D721Med (cell line): ENCODE results near the gene ATP6V1C2.

ENCODE experiments used
- DNase-seq: peaks from one replicate; pipeline ENCODE4 v3.0.0; 2011; ENCODE audit warnings: low spot score; ENCODE audit not compliant: insufficient read length
- FAIRE-seq: peaks from 2 replicates; lab custom pipeline; 2011; peaks lifted over from hg19 to GRCh38; lab: Jason Lieb, UNC
- TF ChIP-seq, protein P1 (sequence below): IDR thresholded peaks from 2 replicates; pipeline ENCODE4 v1.5.1; 2012; ENCODE audit warnings: mild to moderate bottlenecking, control low read depth; ENCODE audit not compliant: insufficient read depth; ENCODE audit errors: missing control alignments

The ATP6V1C2 gene

DNA sequence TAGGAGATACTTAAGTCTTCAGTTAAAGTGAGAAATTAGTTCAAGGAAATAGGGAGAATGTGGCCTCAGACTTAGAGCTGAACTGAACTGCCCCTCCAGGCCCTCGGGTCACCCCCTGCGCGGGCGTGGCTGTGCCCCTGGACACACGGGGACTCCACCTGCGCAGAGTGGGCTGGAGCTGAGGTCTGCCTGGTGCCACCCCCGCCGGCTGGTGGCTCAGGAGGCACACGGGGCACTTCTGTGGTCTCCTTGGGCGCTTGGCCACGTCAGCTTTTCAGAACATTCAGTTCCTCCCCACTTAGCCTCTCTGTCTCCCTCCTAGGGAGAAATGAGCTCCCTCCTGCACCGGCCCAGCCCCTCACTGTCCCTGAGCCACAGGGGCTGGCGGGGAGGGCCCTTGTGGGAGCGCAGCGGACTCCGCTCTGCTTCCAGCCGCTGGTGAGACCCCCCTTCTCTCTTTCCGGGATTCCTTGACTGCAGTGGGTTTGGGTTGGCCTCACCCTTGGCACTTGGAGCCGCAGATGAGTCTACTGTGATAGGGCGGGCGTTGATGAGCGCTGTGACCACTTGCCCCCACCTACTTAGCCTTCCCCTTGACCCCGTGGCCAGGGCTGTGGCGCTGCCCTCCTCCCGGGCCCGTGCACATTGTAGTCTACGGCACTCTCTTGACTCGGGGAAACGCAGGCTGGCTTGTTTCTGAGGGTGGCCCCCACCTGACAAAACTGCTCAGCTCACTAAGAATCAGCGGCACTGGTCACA lies 109.4 kb downstream of the ATP6V1C2 start:
- TF ChIP-seq, protein P1, sequence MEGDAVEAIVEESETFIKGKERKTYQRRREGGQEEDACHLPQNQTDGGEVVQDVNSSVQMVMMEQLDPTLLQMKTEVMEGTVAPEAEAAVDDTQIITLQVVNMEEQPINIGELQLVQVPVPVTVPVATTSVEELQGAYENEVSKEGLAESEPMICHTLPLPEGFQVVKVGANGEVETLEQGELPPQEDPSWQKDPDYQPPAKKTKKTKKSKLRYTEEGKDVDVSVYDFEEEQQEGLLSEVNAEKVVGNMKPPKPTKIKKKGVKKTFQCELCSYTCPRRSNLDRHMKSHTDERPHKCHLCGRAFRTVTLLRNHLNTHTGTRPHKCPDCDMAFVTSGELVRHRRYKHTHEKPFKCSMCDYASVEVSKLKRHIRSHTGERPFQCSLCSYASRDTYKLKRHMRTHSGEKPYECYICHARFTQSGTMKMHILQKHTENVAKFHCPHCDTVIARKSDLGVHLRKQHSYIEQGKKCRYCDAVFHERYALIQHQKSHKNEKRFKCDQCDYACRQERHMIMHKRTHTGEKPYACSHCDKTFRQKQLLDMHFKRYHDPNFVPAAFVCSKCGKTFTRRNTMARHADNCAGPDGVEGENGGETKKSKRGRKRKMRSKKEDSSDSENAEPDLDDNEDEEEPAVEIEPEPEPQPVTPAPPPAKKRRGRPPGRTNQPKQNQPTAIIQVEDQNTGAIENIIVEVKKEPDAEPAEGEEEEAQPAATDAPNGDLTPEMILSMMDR = no peak
- DNase-seq (no peak), FAIRE-seq (no peak)

DNA sequence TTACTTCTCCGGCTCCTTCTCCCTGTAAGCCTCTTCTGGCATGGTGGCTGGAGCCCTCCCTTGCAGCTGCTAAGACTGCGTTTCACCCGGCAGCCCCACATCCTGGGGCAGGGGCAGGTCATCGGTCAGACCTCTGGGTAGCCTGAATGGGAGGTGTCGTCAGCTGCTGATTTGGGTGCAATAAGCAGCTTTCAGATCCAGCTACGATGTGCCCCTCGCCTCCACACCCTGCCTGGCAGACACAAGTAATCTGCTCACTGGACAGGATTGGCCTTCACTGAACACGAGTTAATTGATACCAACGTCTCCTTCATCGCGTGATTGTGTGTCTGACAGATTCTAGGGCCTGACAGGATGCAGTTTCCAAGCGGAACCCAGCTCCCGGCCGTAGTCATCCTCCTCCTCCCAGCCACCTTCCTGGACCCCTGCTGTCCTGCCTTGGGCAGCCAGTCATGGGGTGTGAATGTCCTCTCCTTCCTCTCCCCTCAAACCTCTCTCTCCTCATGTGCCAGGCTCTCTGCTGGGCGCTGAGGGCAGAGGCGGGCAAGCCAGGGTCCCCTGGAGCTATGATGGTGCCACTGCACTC lies 110.1 kb downstream of the ATP6V1C2 start:
- TF ChIP-seq, protein P1 = no peak
- FAIRE-seq = no peak
- no peak for DNase-seq

DNA sequence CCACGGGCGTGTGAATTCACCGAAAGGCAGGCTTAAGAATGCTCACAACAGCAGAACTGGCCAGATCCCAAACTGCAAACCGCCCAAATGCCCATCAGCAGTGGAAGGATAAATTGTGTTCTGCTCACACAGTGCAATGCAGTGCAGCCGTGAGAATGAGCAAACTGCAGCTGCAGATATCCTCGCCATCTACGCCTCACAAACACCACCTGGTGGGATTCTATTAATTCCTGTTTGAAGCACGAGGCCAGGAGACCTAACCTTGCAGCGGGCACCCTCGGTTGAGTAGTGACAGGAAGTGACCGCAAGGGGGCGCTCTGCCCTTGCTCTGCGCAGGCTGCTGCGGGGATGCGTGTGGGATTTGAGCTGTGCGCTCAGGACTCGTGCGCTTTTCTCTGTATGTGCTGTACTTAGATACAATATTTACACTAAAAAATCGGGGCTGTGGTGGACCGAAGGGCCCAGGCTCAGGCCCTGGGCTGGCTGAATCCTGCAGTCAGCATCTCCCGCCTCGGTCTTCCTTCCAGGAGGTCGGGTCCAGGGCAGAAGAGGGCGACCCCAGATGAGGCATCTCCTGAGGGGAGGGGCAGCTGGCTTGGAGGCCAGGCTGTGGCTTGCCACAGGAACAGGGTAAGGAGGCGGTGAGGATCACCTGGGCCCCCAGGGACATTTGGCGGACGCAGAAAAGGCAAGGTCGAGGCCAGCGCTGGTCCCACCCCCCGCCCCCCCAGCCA lies 110.9 kb downstream of the ATP6V1C2 start:
- TF ChIP-seq, protein P1 = peak; percentile 98
- peak; percentile 81 for DNase-seq
- peak; percentile 76 for FAIRE-seq

DNA sequence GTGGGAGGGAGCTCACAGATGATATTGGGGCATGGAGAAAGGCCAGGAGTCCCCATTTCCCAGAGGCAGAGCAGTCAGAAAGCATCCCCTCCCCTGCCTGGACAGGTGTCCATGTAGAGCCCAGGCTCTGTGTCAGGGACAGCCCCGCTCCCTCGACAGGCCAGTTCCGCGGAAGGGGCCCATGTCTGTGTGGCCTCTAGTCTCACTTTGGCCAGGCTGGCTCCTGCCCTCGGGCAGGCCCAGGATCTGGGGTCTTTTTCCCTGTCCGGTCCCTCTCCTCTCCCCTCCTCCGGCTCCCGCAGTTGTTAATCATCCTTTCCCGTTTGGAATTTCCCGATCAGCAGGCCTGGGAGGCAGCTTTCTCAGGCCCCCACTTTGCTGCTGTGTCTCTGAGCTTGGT lies 111.6 kb downstream of the ATP6V1C2 start:
- TF ChIP-seq, protein P1 = no peak
- no peak for FAIRE-seq

DNA sequence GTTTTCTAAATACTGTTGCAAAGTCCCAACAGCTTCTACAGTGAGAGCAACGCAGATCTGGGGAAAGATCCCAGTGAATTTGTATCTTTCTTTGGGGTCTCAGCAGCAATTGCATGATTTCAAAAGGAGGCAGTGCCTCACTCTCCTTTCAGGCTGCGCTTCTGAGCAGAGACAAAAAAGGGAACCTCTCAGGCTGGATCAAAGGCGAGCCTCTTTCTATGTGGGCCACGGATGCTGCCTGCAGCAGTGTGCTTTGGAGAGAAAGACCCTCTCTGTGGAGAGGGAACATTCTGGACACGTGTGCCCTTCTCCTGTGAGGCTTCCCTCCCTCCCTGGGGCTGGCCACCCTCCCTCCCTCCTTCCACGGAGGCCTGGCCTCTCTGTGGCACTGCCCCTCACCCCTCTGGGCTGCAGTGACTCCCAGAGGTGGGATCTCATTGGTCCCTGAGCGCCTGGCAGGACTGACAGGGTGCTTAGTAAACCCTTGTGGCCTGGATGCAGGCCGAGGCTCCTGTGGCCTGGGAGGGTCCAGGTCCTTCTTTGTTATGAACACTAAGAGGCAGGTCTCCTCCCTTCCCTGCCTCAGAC lies 112.7 kb downstream of the ATP6V1C2 start:
- FAIRE-seq = no peak
- TF ChIP-seq, protein P1 = no peak
- DNase-seq = no peak

More for the DNA sequence above, 111.6 kb downstream of the ATP6V1C2 start:
- DNase-seq = no peak
